ENCODE results near the gene MS4A18. TPM values are rescaled to one million over a fixed set of nuclear protein-coding genes. Genes with fewer than 3 reads are reported as not detected.
A peak's percentile ranks its signal among the peaks of the same experiment; 100 is the strongest.

The MS4A18 gene
- polyA plus RNA-seq, 10 donors, result not detected

- DNase-seq, result no peak
Measured at GRCh38 chr11:60765355-60765754, 40.8 kb downstream of the MS4A18 start.

- DNase-seq, result no peak
Measured at GRCh38 chr11:60766547-60766946, 42.0 kb downstream of the MS4A18 start.

GRCh38 chr11:60767388-60767811 is 42.9 kb downstream of the MS4A18 start:
- DNase-seq, result no peak

GRCh38 chr11:60768202-60768601 is 43.7 kb downstream of the MS4A18 start:
- DNase-seq, result no peak

- DNase-seq, result no peak
Measured at GRCh38 chr11:60769273-60769672, 44.8 kb downstream of the MS4A18 start.

GRCh38 chr11:60769811-60770210 is 45.3 kb downstream of the MS4A18 start:
- DNase-seq, result no peak

- DNase-seq, result no peak
Measured at GRCh38 chr11:60771146-60771545, 46.6 kb downstream of the MS4A18 start.

GRCh38 chr11:60771879-60772525 is 47.5 kb downstream of the MS4A18 start:
- no peak for DNase-seq

GRCh38 chr11:60772666-60773065 is 48.1 kb downstream of the MS4A18 start:
- no peak for DNase-seq

GRCh38 chr11:60774726-60775125 is 50.2 kb downstream of the MS4A18 start:
- DNase-seq, result no peak

- peak; percentile 86 to 96 (median 94) for DNase-seq
Measured at GRCh38 chr11:60775420-60775961, 51.0 kb downstream of the MS4A18 start.

GRCh38 chr11:60776167-60776566 is 51.6 kb downstream of the MS4A18 start:
- no peak for DNase-seq

- DNase-seq, result no peak
Measured at GRCh38 chr11:60777106-60777505, 52.6 kb downstream of the MS4A18 start.

- DNase-seq, result peak in 2 of 3 donors; percentile 62 to 69
Measured at GRCh38 chr11:60777572-60777971, 53.1 kb downstream of the MS4A18 start.

- DNase-seq, result no peak
Measured at GRCh38 chr11:60780065-60780464, 55.5 kb downstream of the MS4A18 start.

- DNase-seq, result no peak
Measured at GRCh38 chr11:60780774-60781173, 56.3 kb downstream of the MS4A18 start.

GRCh38 chr11:60781286-60781980 is 56.9 kb downstream of the MS4A18 start:
- DNase-seq, result no peak

- peak in 1 of 3 donors; percentile 41 for DNase-seq
Measured at GRCh38 chr11:60781981-60782316, 57.4 kb downstream of the MS4A18 start.

- no peak for DNase-seq
Measured at GRCh38 chr11:60782393-60783140, 58.0 kb downstream of the MS4A18 start.

GRCh38 chr11:60783141-60783484 is 58.6 kb downstream of the MS4A18 start:
- DNase-seq, result no peak

- DNase-seq, result no peak
Measured at GRCh38 chr11:60783911-60784310, 59.4 kb downstream of the MS4A18 start.

GRCh38 chr11:60785136-60785535 is 60.6 kb downstream of the MS4A18 start, which contains the start of gene MS4A10:
TSS of gene MS4A10 (plus strand) at chr11:60785333. CDS start at chr11:60790336, 5,003 bp downstream.
- no peak for DNase-seq

Data from muscle of back (tissue), 11 donors.